GM10266 (cell line): ENCODE measurements around the gene GAREM1.
A peak's percentile ranks its signal among the peaks of the same experiment; 100 is the strongest.

Experiments
- DNase-seq: peaks from one replicate; pipeline ENCODE4 v3.0.0; 2012; ENCODE audit errors: extremely low spot score
- CTCF ChIP-seq: IDR thresholded peaks from 2 replicates; pipeline ENCODE4 v1.5.1; 2012; ENCODE audit warnings: mild to moderate bottlenecking, low read depth; ENCODE audit not compliant: control insufficient read depth, insufficient read depth; ENCODE audit errors: missing control alignments

Gene GAREM1

GRCh38 chr18:32276256-32276655 is 194.4 kb downstream of the GAREM1 start:
- no peak for TF ChIP-seq CTCF
- DNase-seq: no peak

- no peak for TF ChIP-seq CTCF
These were observed 195.5 kb downstream of the GAREM1 start for GRCh38 chr18:32275221-32275620.

GRCh38 chr18:32274307-32274706 is 196.4 kb downstream of the GAREM1 start:
- DNase-seq: no peak
- no peak for TF ChIP-seq CTCF

More at GRCh38 chr18:32275221-32275620, 195.5 kb downstream of the GAREM1 start:
- DNase-seq: no peak

GRCh38 chr18:32271672-32272208 is 198.9 kb downstream of the GAREM1 start:
- peak; percentile 56 for TF ChIP-seq CTCF
- peak; percentile 47 for DNase-seq

GRCh38 chr18:32270341-32270740 is 200.3 kb downstream of the GAREM1 start:
- no peak for DNase-seq
- TF ChIP-seq CTCF: no peak

GRCh38 chr18:32267463-32267862 is 203.2 kb downstream of the GAREM1 start:
- TF ChIP-seq CTCF: no peak

GRCh38 chr18:32264401-32264800 is 206.3 kb downstream of the GAREM1 start:
- no peak for TF ChIP-seq CTCF
- no peak for DNase-seq

More at GRCh38 chr18:32267463-32267862, 203.2 kb downstream of the GAREM1 start:
- DNase-seq: no peak
